HG02938 (cell line): ENCODE results near the gene UAP1L1.

ENCODE experiments used
- ATAC-seq: cut with Tn5 transposase; IDR thresholded peaks from one replicate; pipeline ENCODE4 v1.9.1; 2021; ENCODE audit warnings: mild to moderate bottlenecking, moderate library complexity; ENCODE audit not compliant: unreplicated experiment

Gene UAP1L1

GRCh38 chr9:137071282-137071681 lies 6.0 kb upstream of the UAP1L1 start:
- ATAC-seq, result no peak

GRCh38 chr9:137073992-137074399 lies 3.3 kb upstream of the UAP1L1 start:
- no peak for ATAC-seq

- ATAC-seq, result no peak
These were observed 2.6 kb upstream of the UAP1L1 start for GRCh38 chr9:137074657-137075274.

- no peak for ATAC-seq
These were observed 2.0 kb upstream of the UAP1L1 start for GRCh38 chr9:137075275-137075775.

- ATAC-seq, result no peak
These were observed 694 bp upstream of the UAP1L1 start for GRCh38 chr9:137076636-137077009.

GRCh38 chr9:137077758-137078693 lies 709 bp downstream of the UAP1L1 start:
- ATAC-seq, result peak; percentile 34

DNA sequence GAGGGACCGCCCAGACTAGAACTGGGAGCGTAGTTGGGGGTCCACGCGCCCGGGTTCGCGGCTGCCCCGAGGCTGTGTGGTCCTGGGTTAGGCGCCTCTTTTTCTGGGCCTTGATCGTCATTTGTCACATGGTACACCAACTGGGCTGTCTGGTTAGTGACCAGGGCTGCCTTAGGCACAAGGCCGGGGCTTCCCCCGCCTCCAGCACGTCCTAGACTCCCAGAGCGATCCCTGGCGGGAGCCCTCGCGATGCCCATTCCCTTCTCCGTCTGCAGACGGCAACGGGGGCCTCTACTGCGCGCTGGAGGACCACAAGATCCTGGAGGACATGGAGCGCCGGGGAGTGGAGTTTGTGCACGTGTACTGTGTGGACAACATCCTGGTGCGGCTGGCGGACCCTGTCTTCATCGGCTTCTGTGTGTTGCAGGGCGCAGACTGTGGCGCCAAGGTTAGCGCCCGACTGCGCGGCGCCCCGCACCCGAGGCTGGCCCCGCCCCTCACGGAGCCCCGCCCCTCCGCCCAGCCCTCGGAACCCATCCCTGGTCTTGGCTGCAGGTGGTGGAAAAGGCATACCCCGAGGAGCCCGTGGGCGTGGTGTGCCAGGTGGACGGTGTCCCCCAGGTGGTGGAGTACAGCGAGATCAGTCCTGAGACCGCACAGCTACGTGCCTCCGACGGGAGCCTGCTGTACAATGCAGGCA lies 1.5 kb downstream of the UAP1L1 start:
- ATAC-seq, result no peak

DNA sequence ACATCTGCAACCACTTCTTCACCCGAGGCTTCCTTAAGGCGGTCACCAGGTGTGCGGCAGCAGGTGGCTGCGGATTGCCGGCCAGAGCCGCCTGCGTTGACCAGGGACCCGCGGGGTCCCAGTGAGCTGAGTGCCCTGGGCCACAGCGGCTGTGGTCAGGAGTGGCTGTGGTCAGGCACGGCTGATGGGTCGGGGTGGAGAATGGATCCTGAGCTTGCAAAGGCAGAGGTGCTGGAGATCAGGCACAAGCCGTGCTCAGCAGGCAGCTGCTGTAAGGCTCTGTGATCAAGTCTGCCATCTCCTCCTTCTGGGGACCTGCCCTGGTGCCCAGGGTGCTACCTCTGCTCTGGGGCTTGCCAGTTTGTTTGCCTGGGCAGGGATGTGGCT lies 2.1 kb downstream of the UAP1L1 start:
- ATAC-seq, result no peak

DNA sequence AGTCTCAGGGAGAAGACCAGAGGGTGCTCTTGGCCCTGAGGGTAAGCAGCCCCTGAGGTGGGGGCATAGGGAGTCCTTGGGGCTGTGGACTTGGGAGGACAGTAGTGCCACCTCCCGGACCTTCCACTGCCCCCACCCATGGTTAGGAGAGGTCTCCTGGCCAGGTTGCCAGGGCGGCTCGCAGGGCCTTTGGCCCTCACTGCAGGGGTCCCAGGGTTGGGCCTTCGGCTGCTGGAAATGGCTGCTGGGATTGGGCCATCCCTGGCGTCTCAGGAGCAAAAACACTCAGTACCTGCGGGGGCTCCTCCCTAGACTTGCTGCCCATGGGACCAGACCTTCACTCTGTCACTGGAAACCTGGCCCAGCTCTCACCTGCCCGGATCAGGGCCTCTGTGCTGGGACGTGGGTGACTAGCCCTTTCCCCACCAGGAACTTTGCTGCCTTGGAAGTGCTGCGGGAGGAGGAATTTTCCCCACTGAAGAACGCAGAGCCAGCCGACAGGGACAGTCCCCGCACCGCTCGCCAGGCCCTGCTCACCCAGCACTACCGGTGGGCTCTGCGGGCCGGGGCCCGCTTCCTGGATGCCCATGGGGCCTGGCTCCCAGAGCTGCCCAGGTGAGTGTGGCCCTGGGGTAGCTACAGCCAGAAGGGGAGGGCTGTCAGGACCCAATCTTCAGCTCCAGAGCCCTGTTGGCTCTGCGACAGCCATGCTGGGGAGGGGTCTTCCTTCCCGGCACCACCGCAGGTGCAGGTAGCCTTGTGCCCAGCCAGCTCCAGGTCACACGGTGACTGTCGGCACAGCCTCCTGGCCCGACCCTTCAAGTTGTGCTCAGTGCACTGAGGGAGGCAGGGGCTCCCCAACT lies 3.2 kb downstream of the UAP1L1 start:
- no peak for ATAC-seq

DNA sequence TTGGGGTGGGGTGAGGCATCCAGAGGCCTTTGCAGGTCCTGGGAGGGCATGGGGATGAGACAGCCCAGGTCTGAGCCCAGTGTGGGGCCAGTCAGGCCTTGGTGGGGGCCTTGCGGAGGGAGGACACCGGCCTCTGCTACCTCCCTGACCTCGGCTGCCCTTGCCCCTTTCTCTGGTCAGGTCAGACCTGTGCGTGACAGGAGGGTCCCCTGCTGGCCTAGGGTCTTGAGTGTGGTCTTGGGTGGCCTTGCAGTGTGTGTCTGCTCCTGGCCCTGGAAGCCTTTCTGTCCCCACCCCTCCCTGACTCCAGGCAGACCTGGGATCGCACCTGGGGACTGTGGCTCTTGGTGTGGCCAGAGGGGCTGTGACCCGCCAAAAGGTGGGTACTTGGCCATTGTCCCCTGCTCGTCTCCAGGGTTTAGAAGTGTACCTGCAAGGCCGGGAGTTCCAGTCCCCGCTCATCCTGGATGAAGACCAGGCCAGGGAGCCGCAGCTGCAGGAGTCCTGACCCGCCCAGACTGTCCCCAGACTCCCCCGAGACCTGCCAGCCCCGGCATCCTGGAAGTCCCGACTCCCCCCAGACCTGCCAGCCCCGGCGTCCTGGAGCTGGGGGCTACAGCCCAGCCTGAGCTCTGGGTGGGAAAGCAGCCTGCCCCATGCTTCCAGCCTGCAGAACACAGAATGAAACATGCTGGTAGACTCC lies 5.1 kb downstream of the UAP1L1 start:
- no peak for ATAC-seq

GRCh38 chr9:137082925-137083290 lies 5.6 kb downstream of the UAP1L1 start:
- no peak for ATAC-seq

DNA sequence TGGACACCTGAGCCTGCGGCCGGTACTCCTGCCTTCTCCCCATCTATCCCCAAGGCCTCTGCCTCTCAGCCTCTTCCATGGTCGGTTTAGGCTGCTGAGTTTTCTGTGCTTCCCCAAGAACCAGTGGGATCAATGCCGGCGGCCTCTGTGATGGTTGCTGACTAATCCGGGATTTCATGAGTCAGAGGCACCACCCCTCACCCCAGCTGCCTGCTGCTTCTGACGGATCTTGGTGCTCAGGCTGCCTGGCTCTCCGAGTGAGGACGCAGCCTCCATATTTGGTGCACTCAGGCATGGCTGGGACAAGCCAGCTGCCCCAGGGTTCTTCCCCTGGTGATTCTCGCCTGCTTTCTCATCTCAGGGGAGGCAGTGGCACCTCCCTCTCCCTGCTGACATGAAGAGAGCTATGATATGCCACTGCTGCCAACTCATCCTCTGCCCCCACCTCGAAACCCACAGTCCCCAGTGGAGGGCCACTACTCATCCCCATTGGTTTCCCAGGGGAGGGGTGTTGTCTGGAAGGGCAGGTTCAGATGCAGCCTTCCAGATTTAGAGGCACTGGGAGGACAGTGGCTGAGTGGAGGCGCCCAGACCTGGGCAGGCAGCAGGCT lies 6.2 kb downstream of the UAP1L1 start:
- ATAC-seq, result no peak

- ATAC-seq, result no peak
These were observed 7.2 kb downstream of the UAP1L1 start for GRCh38 chr9:137084526-137084925.

GRCh38 chr9:137085920-137086530 lies 8.7 kb downstream of the UAP1L1 start:
- peak; percentile 4 for ATAC-seq

GRCh38 chr9:137086531-137087408 lies 9.5 kb downstream of the UAP1L1 start, which contains the start of gene MAN1B1:
Gene MAN1B1 (plus strand): TSS chr9:137086985. CDS start chr9:137087000, 15 bp downstream.
- peak; percentile 83 for ATAC-seq

- peak; percentile 0 for ATAC-seq
These were observed 10.2 kb downstream of the UAP1L1 start for GRCh38 chr9:137087409-137087925.

- no peak for ATAC-seq
These were observed 10.8 kb downstream of the UAP1L1 start for GRCh38 chr9:137088121-137088520.
